Liver (tissue), 9 donors: Measurements from ENCODE around the gene CIDEA. TPM values are rescaled to one million over a fixed set of nuclear protein-coding genes. Genes with fewer than 3 reads are reported as not detected.

Experiments used
- DNase-seq: peaks from one replicate; pipeline ENCODE4 v3.0.0-alpha.2; 2017; ENCODE audit warnings: low spot score
- H3K27ac ChIP-seq, 2 donors: one replicate each; pipeline ENCODE4 v1.7.0; 2013; ENCODE audit warnings: inconsistent platforms in 2 of 2, low read length in 2 of 2, control low read depth in 1 of 2, low read depth in 1 of 2, mild to moderate bottlenecking in 1 of 2
- H3K27me3 ChIP-seq, 4 donors: one replicate each; pipeline versions ENCODE4 v1.6.1 to v1.7.0; 2013; ENCODE audit warnings: low read length in 3 of 4, inconsistent platforms in 1 of 4, mild to moderate bottlenecking in 1 of 4, moderate library complexity in 1 of 4; ENCODE audit not compliant: control insufficient read depth in 4 of 4, insufficient read depth in 4 of 4
- H3K36me3 ChIP-seq, 4 donors: one replicate each; pipeline versions ENCODE4 v1.6.1 to v1.7.0; 2013; ENCODE audit warnings: low read length in 3 of 4, mild to moderate bottlenecking in 3 of 4, low read depth in 1 of 4, moderate library complexity in 1 of 4; ENCODE audit not compliant: control insufficient read depth in 4 of 4, insufficient read depth in 3 of 4
- H3K4me1 ChIP-seq, 4 donors: one replicate each; pipeline versions ENCODE4 v1.6.1 to v1.7.0; 2013; ENCODE audit warnings: low read length in 3 of 4, mild to moderate bottlenecking in 3 of 4, moderate library complexity in 1 of 4; ENCODE audit not compliant: control insufficient read depth in 4 of 4, insufficient read depth in 4 of 4
- H3K4me3 ChIP-seq, 3 donors: one replicate each; pipeline versions ENCODE4 v1.6.1 to v1.7.0; 2013; ENCODE audit warnings: low read length in 3 of 3, control low read depth in 1 of 3, low read depth in 1 of 3, mild to moderate bottlenecking in 1 of 3
- H3K9ac ChIP-seq, 2 donors: one replicate each; pipeline ENCODE4 v1.7.0; 2013; ENCODE audit warnings: low read length in 2 of 2, mild to moderate bottlenecking in 2 of 2, moderate library complexity in 2 of 2, control low read depth in 1 of 2, low read depth in 1 of 2
- H3K9me3 ChIP-seq, 4 donors: one replicate each; pipeline versions ENCODE4 v1.6.1 to v1.7.0; 2013; ENCODE audit warnings: low read length in 3 of 4; ENCODE audit not compliant: control insufficient read depth in 4 of 4
- CTCF ChIP-seq: fragments of 150-350 bp; IDR thresholded peaks from 2 replicates; pipeline ENCODE4 v1.5.1; 2017; ENCODE audit warnings: improper control_type of control experiment, low read depth, low read length; ENCODE audit not compliant: missing input control
- EGR1 ChIP-seq, 2 donors: IDR thresholded peaks; 2 replicates each; pipeline ENCODE4 v1.6.1; 2016 to 2018; ENCODE audit warnings: antibody characterized with exemption in 2 of 2, low read depth in 2 of 2
- FOXA1 ChIP-seq: IDR thresholded peaks from 2 replicates; pipeline ENCODE4 v1.6.1; 2016; ENCODE audit warnings: antibody characterized with exemption
- FOXA2 ChIP-seq: IDR thresholded peaks from 2 replicates; pipeline ENCODE4 v1.6.1; 2016; ENCODE audit warnings: antibody characterized with exemption
- GABPA ChIP-seq, 2 donors: IDR thresholded peaks in 1 of 2; conservative IDR thresholded peaks in 1 of 2; 2 replicates each; pipeline ENCODE4 v1.6.1; 2016; ENCODE audit warnings: antibody characterized with exemption in 2 of 2, mild to moderate bottlenecking in 1 of 2, moderate library complexity in 1 of 2
- HNF4A ChIP-seq, 2 donors: conservative IDR thresholded peaks; 2 replicates each; pipeline ENCODE4 v1.6.1; 2016; ENCODE audit warnings: antibody characterized with exemption in 2 of 2, mild to moderate bottlenecking in 2 of 2
- HNF4G ChIP-seq: IDR thresholded peaks from 2 replicates; pipeline ENCODE4 v1.6.1; 2016; ENCODE audit warnings: antibody characterized with exemption
- JUND ChIP-seq, 2 donors: IDR thresholded peaks; 2 replicates each; pipeline ENCODE4 v1.6.1; 2016; ENCODE audit warnings: antibody characterized with exemption in 2 of 2
- MAX ChIP-seq: IDR thresholded peaks from 2 replicates; pipeline ENCODE4 v1.6.1; 2016; ENCODE audit warnings: antibody characterized with exemption
- NR2F2 ChIP-seq: IDR thresholded peaks from 2 replicates; pipeline ENCODE4 v1.6.1; 2016; ENCODE audit warnings: antibody characterized with exemption
- RAD21 ChIP-seq, 2 donors: IDR thresholded peaks; 2 replicates each; pipeline ENCODE4 v1.6.1; 2016; ENCODE audit warnings: antibody characterized with exemption in 2 of 2, mild to moderate bottlenecking in 2 of 2
- REST ChIP-seq: IDR thresholded peaks from 2 replicates; pipeline ENCODE4 v1.6.1; 2016; ENCODE audit warnings: antibody characterized with exemption, mild to moderate bottlenecking
- RXRA ChIP-seq, 2 donors: IDR thresholded peaks; 2 replicates each; pipeline ENCODE4 v1.6.1; 2017 to 2018; ENCODE audit warnings: antibody characterized with exemption in 2 of 2, mild to moderate bottlenecking in 1 of 2
- SP1 ChIP-seq: IDR thresholded peaks from 2 replicates; pipeline ENCODE4 v1.6.1; 2018; ENCODE audit warnings: antibody characterized with exemption, mild to moderate bottlenecking
- TAF1 ChIP-seq: conservative IDR thresholded peaks from 2 replicates; pipeline ENCODE4 v1.6.1; 2016; ENCODE audit warnings: antibody characterized with exemption, mild to moderate bottlenecking
- YY1 ChIP-seq: IDR thresholded peaks from 2 replicates; pipeline ENCODE4 v1.6.1; 2016; ENCODE audit warnings: antibody characterized with exemption, mild to moderate bottlenecking
- ZBTB33 ChIP-seq: IDR thresholded peaks from 2 replicates; pipeline ENCODE4 v1.6.1; 2016; ENCODE audit warnings: antibody characterized with exemption
- WGBS: extraction: QIAGEN DNeasy Blood & Tissue Kit; methylation state at CpG from one replicate; pipeline ENCODE4 v1.1.7; 2013; 5-methylcytosine and 5-hydroxymethylcytosine counted together
- polyA plus RNA-seq, 2 donors: library from polyadenylated mRNA; stranded (reverse) in 1 of 2; unstranded in 1 of 2; fragments of 200-250 nt in 1 of 2; fragments of >200 nt in 1 of 2; fragmentation: Nextera tagmentation in 1 of 2; extraction: Ambion mirVana in 1 of 2; gene quantifications; one replicate each; pipeline versions ENCODE4 v1.2.1 to v1.2.3, GENCODE V29; 2013 to 2015
- total RNA-seq, 2 donors: library from RNA; depleted of rRNA; stranded (reverse); fragments of >200 nt; gene quantifications; one replicate each; pipeline ENCODE4 v1.2.3, GENCODE V29; 2014
- TF ChIP-seq, protein P1 (sequence below): IDR thresholded peaks from 2 replicates; pipeline ENCODE4 v1.6.1; 2016; ENCODE audit warnings: antibody characterized with exemption
- donor health status: healthy.
- donor health status: healthy.
- donor health status: healthy.
- donor health status: healthy.
- donor health status: healthy.

Gene CIDEA
- total and polyA plus RNA-seq, 4 donors: not detected

- DNase-seq: no peak
- no peaks in the 10 kb centered on the region for H3K36me3 ChIP-seq
- peaks cover 0 to 6% (median 1%) of the 10 kb centered on the region in 4 donors for H3K4me1 ChIP-seq
- H3K9ac ChIP-seq: no peak overlapping the region
- WGBS: 95% methylated on average over 19 of the region's 19 CpGs
- no peaks in the 10 kb centered on the region for H3K9me3 ChIP-seq
- TF ChIP-seq RAD21 (IDR thresholded peaks at IDR 0.05): no peak
- TF ChIP-seq YY1: no peak
- TF ChIP-seq, protein P1, sequence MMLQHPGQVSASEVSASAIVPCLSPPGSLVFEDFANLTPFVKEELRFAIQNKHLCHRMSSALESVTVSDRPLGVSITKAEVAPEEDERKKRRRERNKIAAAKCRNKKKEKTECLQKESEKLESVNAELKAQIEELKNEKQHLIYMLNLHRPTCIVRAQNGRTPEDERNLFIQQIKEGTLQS: no peak
- no peak for TF ChIP-seq MAX
- no peak for TF ChIP-seq CTCF
- TF ChIP-seq RXRA (IDR thresholded peaks at IDR 0.05): no peak
- TF ChIP-seq GABPA (IDR thresholded peaks at IDR 0.05 in 1 of 2, conservative IDR thresholded peaks at IDR 0.05 in 1 of 2): no peak
- TF ChIP-seq ZBTB33: no peak
- TF ChIP-seq HNF4G: no peak
- no peak for TF ChIP-seq EGR1 (IDR thresholded peaks at IDR 0.05; ENCODE audit: low read depth in 2 of 2)
- no peak for TF ChIP-seq FOXA1
- no peak for TF ChIP-seq REST
- TF ChIP-seq TAF1: no peak
- no peak for TF ChIP-seq NR2F2
- TF ChIP-seq JUND (IDR thresholded peaks at IDR 0.05): no peak
- no peak for TF ChIP-seq HNF4A (conservative IDR thresholded peaks at IDR 0.05)
- no peak for TF ChIP-seq SP1
- TF ChIP-seq FOXA2: no peak
- H3K27ac ChIP-seq: no peak overlapping the region
- no peak overlapping the region for H3K4me3 ChIP-seq
- no peaks in the 10 kb centered on the region for H3K27me3 ChIP-seq
Measured at GRCh38 chr18:12234451-12235190, 19.5 kb upstream of the CIDEA start.
